Hematopoietic multipotent progenitor cell treated with erythropoietin and hydrocortisone succinate and interleukin-3 and kit ligand, for 17 days (in vitro differentiated cells): Measurements from ENCODE around the gene RETN.

Experiments
- DNase-seq: peaks from one replicate; pipeline ENCODE4 v3.0.0-alpha.2; 2015; ENCODE audit warnings: low spot score

The RETN gene

DNA sequence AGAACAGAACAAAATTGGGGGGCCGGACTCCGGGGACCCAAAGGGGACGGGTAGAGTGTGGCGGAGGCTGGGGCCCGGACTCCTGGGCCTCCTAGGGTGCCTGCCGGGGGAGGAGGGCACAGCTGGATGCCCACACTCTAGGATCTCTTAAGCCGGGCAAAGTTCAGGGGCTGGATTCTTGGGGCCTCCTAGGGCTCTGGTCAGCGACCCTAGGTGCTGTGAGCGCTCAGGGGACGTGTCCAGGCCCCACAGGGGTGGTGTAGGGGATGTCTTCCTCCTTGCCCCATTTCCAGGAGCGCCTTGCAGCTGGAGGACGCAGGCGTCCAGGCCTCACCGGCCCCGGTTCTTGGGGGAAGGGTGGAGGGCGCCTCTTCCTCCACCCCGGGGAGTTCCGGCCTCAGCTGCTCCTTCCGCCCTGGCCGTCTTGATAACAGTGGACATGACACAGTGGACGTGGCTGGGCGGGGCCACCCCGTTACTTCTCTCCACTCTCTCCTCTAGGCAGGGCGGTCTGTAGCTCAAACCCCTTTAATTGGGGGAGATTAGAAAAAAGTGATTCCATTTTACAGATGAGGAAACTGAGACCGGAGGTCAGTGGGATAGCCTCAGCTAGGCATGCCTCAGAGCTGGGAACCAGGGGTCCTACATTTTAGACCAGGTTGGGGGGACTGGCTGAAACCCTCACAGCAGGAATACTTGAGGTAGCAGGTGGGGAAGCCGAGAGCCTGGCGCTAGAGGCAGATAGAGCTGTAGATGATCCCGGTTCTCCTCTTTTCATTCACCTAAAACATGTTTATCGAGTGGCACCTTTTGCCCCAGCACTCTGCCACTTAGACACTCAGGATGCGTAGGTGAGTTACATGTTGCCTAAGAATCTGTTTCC lies 31.2 kb upstream of the RETN start:
- DNase-seq, result peak; percentile 75

DNA sequence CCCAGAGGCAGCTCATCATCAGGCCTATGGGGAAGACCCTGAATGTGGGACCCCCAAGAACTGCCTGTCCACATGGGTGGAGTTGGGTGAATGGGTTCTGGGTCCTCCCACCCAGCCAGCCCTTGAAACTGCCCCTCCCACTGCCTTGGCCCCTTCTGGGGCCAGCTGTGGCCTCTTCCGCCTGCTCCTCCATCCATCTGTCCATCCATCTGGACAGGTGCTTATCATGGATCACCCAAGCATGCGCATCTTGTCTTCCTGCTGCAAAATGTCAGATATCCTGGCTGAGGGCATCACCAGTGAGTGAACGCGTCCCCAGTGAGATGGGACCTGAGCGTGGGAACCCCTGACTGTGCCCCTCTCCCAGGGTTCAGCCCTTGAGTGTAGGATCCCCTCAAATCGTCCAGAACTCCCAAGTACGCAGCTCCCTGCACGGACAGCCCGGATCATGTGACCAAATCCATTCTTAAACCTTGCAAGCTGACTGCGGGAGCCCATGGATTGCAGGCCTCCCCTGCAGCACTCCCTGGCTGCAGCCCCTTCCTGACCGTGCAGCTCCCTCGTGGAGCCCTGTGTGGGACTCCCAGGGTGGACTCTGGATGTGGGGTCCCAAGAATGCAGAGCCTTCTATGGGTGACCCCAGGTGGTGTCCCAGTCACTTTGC lies 29.9 kb upstream of the RETN start:
- DNase-seq, result no peak

DNA sequence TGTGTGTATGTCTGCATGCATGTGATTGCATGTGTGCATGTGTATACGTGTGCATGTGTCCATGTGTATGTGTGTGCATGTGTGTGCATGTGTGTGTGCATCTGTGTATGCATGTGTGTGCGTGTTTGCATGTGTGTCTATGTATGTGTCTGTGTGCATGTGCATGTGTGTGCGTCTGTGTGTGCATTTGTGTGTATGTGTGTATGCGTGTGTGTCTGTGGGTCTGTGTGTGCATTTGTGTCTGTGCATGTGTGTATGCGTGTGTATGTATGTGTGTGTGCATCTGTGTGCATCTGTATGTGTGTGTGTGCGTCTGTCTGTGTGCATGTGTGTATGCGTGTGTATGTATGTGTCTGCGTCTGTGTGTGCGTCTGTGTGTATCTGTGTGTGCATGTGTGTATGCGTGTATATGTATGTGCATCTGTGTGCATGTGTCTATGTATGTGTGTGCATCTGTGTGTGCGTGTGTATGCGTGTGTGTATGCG lies 28.9 kb upstream of the RETN start:
- DNase-seq, result no peak

DNA sequence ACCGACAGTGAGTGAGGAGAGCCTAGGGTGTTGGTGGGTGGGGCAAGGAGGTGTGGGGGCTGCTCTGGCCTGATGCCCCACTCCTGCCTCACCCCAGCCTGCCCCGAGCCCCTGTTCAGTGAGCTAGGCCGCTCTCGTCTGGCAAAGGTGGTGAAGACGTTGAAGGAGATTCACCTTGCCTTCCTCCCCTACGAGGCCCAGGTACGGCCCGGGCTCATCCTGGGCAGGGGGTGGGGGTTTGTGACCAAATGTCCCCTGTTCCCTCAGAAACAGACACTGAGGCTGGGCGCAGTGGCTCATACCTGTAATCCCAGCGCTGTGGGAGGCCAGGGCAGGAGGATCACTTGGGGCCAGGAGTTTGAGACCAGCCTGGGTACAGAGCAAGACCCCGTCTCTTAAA lies 28.0 kb upstream of the RETN start:
- DNase-seq, result no peak

DNA sequence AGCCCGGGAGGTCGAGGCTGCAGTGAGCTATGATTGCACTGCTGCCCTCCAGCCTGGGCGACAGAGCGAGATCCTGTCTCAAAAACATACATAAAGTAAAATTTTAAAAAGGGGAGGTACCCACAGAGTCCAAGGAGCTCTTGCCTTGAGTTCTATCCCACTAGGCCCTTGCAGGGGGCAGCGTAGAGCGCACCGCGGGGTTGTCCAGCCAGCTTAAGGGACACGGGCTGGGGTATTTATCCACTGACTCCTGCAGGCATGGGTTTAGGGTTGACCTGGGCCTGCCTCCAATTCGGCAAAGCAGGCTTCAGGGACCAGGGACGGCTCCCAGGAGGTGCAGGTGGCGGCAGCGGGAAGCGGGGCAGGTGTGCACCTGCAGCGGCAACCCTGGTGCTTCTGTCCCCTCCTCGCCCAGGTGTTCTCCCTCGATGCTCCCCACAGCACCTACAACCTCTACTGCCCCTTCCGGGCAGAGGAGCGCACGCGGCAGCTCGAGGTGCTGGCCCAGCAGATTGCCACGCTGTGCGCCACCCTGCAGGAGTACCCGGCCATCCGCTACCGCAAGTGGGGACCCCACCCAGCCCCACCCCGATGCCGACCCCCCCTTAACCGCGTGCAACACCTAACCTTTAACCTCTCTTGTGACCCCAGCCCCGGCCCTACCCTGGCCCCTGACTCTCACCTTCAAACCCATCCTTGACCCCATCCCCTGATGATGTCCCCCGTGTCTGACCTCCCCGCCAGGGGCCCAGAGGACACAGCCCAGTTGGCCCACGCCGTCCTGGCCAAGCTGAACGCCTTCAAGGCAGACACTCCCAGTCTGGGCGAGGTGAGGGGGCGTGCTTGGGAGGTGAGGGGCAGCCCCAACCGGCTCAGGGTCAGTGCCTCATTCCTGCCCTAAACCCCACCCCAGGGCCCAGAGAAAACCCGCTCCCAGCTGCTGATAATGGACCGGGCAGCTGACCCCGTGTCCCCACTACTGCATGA lies 27.3 kb upstream of the RETN start:
- no peak for DNase-seq

DNA sequence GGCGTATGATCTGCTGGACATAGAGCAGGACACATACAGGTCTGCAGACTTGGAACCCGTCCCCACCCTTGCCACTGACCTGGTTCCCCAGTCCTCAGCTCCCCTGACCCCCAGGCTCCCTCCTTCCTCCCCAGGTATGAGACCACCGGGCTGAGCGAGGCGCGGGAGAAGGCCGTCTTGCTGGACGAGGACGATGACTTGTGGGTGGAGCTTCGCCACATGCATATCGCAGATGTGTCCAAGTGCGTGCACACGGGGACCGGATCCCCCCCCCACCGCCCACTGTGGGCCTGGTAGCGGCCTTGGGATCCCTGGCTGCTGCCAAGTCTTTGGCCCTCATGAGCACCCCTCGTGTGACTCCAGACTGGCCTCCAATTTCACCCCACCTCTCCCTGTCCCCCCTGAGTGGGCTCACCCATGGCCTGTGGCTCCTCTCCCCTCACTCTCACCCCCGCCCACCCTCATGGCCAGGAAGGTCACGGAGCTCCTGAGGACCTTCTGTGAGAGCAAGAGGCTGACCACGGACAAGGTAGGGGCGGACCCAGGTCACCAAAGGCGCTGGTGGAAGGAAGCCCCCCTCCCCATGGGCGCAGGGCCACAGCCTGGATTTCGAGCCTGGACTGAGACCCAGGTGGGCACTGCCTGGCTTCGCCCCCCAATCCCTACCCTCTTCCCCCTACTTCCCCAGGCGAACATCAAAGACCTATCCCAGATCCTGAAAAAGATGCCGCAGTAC lies 26.4 kb upstream of the RETN start:
- DNase-seq, result no peak

DNA sequence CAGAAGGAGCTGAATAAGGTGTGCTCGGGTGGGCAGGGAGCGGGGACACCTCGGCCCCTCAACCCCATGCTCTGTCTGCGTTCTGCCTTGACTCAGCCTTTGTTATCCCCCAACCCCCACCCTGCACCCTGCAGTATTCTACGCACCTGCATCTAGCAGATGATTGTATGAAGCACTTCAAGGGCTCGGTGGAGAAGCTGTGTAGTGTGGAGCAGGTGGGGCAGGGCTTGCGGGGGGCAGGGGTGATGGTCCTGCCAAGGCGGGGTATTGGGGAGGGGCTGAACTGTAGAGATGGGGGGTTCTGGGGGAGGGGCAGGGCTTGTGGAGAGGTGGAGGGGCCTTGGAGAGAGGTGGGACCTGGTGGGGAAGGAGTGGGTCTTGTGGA lies 25.8 kb upstream of the RETN start:
- DNase-seq, result no peak

DNA sequence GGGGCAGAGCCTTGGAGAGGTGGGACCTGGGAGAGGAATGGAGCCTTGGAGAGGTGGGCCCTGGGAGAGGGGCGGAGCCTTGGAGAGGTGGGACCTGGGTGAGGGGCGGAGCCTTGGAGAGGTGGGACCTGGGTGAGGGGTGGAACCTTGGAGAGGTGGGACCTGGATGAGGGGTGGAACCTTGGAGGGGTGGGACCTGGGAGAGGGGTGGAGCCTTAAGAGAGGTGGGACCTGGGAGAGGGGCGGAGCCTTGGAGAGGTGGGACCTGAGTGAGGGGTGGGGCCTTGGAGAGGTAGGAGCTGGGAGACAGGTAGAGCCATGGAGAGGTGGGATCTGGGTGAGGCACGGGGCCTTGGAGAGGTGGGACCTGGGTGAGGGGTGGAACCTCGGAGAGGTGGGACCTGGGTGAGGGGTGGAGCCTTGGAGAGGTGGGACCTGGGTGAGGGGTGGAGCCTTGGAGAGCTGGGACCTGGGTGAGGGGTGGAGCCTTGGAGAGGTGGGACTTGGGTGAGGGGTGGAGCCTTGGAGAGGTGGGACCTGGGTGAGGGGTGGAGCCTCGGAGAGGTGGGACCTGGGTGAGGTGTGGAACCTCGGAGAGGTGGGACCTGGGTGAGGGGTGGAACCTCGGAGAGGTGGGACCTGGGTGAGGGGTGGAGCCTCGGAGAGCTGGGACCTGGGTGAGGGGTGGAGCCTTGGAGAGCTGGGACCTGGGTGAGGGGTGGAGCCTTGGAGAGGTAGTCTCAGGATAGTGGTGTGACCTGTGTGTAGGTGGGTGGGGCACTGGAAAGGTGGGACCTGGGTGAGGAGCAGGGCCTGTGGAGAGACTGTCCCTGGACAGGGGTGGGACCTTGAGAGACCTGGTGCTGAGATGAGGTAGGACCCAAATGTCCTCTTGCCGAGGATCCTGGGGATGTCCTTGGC lies 25.0 kb upstream of the RETN start:
- peak; percentile 59 for DNase-seq

DNA sequence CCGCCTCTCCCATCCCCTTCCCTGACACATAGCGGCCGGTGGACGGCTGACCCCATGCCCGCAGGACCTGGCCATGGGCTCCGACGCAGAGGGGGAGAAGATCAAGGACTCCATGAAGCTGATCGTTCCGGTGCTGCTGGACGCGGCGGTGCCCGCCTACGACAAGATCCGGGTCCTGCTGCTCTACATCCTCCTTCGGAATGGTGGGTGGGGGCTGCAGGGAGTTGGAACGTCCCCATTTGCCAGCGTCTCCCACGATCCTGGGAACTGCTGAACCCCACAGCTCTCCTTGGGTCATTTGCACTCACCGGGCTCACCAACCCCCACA lies 24.3 kb upstream of the RETN start:
- DNase-seq, result no peak

DNA sequence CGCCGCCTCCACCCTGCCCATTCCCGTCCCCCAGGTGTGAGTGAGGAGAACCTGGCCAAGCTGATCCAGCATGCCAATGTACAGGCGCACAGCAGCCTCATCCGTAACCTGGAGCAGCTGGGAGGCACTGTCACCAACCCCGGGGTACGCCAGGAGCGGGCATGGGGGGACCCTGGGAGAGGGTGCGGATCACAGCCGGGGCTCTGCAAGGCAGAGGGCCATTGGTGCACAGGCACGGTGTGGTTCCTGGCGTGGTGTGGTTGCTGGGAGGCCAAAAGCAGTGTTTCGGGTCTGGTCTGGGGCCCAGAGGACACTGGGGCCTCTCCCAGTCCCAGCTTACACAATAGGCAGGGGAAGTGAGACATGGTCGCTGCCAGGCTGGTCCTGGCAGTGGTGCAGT lies 23.7 kb upstream of the RETN start:
- no peak for DNase-seq

DNA sequence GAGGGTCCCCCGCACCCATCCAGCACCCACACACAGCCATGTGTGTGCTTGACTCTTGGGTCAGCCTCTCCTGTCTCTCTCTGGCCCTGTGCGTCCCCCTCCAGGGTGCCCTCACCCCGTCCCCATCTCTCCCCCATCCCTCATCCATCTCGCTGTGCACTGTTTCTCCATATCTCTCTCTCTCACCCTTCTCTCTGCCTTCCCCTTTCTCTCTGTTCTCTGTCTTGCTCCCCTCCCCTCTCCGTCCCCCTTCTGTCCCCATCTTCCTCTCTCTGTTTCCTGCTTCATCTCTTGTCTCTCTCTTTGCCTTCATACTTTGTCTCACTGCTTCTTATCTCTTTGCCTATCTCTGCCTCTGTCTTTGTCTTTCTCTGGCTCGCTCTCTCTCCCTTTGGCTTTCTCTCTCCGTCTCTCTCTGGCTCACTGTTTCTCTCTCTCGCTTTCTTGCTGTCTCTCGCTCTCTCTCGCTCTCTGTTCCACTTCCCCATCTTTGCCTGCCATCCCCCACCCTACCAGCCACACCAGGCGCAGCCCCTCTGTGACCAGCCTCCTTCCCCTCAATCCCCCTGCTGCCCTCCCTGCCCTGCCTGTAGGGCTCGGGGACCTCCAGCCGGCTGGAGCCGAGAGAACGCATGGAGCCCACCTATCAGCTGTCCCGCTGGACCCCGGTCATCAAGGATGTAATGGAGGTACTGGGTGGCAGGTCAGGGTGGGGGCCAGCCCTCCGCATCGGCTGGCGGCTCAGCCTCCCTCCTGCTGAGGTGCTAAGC lies 23.0 kb upstream of the RETN start:
- no peak for DNase-seq

DNA sequence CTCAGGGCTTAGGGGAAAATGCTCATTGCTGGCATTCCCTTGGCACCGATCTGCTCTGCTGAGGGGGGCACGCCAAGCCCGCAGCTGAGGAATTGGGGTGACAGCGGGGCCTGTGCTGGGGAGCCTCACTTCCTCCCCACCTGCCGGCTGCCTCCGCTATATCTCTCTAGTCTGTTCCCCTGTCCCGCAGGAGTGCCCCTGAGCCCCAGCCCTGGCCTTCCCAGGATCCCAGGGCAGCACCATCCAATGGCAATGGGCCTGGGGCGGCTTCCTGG lies 22.5 kb upstream of the RETN start:
- DNase-seq, result no peak

DNA sequence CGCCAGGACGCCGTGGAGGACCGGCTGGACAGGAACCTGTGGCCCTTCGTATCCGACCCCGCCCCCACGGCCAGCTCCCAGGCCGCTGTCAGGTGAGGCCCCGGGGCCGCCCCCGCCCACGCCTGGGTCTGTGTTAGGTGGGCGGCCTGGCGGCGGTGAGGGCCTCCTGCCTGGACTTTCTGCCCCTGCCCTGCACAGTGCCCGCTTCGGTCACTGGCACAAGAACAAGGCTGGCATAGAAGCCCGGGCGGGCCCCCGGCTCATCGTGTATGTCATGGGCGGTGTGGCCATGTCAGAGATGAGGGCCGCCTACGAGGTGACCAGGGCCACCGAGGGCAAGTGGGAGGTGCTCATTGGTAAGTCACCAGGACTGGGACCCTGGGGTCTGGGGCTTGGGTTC lies 21.7 kb upstream of the RETN start:
- no peak for DNase-seq

DNA sequence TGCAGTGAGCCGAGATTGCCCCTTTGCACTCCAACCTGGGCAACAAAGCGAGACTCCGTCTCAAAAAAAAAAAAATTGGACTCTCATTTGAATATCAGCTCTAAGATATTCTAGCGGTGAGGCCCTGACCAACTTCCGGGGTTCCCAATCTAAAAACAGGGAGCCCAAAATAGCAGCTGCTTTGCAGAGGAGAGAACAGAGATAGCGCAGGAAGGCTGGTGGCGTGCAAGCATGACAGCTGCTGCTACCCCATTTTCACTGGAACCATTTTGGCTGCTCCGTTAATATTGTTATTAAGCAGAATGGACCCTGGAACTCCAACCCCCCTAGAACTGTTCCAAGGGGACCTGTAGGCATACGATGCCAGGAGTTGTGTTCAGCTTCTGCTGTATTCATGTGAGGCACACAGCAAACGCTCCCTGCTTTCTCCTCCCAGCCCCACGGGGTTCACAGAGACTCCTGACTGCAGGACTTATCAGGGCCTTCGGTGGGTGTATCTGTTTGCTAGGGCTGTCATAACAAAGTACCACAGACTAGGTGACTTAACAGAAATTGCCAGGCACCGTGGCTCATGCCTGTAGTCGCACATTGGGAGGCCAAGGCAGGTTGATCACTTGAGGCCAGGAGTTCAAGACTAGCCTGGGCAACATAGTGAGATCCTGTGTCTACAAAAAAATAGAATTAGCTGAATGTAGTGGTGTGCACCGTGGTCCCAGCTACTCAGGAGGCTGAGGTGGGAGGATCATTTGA lies 20.4 kb upstream of the RETN start:
- DNase-seq, result peak; percentile 67

DNA sequence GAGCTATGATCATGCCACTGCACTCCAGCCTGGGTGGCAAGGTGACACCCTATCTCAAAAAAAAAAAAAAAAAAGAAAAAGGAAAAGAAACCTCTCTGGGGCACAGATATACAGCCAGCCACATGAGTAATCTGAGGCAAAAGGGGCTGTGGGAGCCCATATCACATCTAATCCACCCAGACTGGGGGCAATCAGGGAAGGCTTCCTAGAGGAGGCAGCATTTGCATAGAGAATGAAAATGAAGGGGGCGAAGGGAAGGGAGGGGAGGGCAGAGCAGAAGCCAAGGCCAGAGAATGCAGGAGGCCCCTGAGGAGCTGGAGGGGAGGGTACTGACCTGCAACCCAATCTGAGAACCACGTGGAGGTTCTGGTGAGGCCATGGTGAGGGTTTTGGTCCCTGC lies 18.7 kb upstream of the RETN start:
- DNase-seq, result no peak

DNA sequence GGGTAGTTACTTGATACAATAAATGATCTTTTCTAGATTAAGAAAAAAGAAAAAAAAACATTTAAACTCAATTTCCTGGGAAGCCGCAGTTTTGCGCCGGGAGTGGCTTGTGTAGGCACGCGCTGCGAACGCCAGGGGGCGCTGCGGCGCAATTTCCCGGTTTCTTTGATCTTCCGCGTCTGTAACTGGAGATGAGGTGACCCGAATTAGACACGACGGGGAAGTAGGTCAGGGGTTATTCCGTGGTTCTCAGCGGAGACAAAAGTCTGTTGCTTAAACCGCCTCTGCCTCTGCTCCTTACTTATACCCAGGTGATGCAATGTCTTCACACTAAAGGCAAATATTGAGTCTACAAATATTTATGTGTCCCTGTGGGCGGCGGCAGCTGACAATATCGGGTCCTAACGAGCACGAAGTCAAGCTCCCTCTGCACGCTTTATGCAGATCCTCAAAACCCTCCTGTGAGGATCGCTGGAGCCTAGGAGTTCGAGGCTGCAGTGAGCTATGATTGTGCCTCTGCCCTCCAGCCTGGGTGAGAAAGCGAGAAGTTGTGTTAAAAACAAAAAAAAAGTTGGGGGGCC lies 16.7 kb upstream of the RETN start:
- DNase-seq, result peak; percentile 90

DNA sequence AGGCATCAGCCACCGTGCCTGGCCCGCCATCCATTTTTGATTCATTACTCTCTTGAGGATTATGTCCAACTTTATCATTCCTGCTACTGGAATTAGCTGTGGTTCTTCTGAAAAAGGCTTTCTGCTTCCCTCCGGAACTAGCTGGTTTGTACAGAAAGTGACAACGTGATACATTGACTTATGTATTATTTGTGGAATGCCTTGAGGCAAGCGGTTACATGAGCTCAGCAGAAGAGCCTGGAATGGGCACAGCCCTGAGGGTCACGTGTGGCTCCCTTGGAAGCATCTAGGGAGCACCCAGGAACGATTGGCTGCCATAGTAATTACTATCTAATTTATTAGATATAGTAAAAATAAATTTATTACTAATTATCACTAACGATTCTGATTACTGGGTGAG lies 14.4 kb upstream of the RETN start:
- DNase-seq, result no peak

DNA sequence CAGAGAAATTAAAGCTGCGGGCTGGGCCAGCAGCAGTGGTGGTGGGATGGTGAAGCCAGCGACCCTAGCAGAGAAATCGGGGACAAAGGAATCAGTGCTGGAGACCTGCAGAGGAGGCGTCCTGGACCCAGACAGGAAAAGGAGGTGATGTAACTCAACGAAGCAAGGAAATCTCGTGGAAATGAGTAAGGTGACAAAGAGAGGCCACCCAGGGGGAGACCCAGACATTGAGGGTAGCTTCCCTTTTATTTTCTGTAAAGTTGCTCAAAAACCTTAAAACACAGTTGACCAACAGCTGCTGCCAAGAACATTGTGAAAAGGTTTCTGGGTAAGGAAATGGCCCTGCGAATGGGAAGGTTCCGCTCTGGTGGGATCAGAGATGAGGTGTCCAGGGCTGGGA lies 13.3 kb upstream of the RETN start:
- no peak for DNase-seq

DNA sequence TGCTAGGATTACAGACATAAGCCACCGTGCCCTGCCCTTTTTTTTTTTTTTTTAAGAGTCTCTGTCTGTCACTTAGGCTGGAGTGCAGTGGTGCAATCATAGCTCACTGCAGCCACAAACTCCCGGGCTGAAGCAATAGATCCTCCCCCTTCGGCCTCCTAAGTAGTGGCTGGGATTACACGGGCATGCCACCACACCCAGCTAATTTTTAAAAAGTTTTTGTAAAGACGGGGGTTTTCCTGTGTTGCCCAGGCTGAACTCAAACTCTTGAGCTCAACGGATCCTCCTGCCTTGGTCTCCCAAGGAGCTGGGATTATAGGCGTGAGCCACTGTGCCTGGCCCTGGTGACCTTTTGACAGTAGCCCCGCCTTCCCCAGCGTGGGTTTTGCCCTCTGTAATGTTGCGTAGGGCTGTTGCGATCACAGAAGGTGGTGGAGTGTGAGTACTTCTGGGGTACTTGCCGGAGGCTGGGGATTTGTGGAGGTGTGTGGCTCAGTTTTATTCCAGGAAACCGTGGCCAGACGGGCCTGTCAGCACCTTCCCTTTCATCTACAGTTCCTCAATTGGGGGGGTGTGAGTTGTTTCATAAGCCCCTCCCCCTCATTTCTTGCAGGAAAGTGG lies 11.6 kb upstream of the RETN start:
- no peak for DNase-seq
